Measurements from ENCODE around the gene MTM1. TPM values are rescaled to one million over a fixed set of nuclear protein-coding genes. Genes with fewer than 3 reads are reported as not detected.

MTM1 gene
- polyA plus RNA-seq, 1 donor from 2014 or later = 7.1 TPM

GRCh38 chrX:150574559-150575418, 6.4 kb downstream of the MTM1 start:
- H3K79me2 ChIP-seq (replicated peaks; ENCODE audit: insufficient read depth, low read length) = no peaks in the 10 kb centered on the region
- H3F3A ChIP-seq (ENCODE audit: insufficient read depth, low read length, poor library complexity, severe bottlenecking) = no peaks in the 10 kb centered on the region
- H3K4me2 ChIP-seq (ENCODE audit: low read length) = no peak overlapping the region

GRCh38 chrX:150575419-150575814, 7.0 kb downstream of the MTM1 start:
- H3K9ac ChIP-seq (ENCODE audit: low read length) = no peak overlapping the region
- H3K9me2 ChIP-seq (ENCODE audit: insufficient read depth, low read length) = no peaks in the 10 kb centered on the region

More at GRCh38 chrX:150574559-150575418, 6.4 kb downstream of the MTM1 start:
- no peak overlapping the region for H3K4me3 ChIP-seq (ENCODE audit: low read length)
- H3K9me3 ChIP-seq (ENCODE audit: low read length) = no peaks in the 10 kb centered on the region
- H3K36me3 ChIP-seq (ENCODE audit: insufficient read depth, low read length) = no peaks in the 10 kb centered on the region
- H3K9me2 ChIP-seq (ENCODE audit: insufficient read depth, low read length) = no peaks in the 10 kb centered on the region
- H3K27ac ChIP-seq (ENCODE audit: low read length) = no peak overlapping the region
- no peaks in the 10 kb centered on the region for H4K20me1 ChIP-seq (ENCODE audit: insufficient read depth)
- H2AFZ ChIP-seq (ENCODE audit: low read depth, low read length) = no peak overlapping the region
- H3K27me3 ChIP-seq (ENCODE audit: insufficient read depth, low read depth, low read length) = no peaks in the 10 kb centered on the region
- TF ChIP-seq RAD21 (conservative IDR thresholded peaks at IDR 0.05) = no peak
- TF ChIP-seq EZH2 (IDR thresholded peaks at IDR 0.05; ENCODE audit: borderline replicate concordance, insufficient read depth, low read length, poor library complexity, severe bottlenecking) = no peak
- no peak for TF ChIP-seq POLR2AphosphoS5 (IDR thresholded peaks at IDR 0.05)
- H3K9ac ChIP-seq (ENCODE audit: low read length) = no peak overlapping the region

More at GRCh38 chrX:150575419-150575814, 7.0 kb downstream of the MTM1 start:
- Histone ChIP-seq H3K9me3 (ENCODE audit: low read length) (no peaks in the 10 kb centered on the region), H3K36me3 (ENCODE audit: insufficient read depth, low read length) (no peaks in the 10 kb centered on the region), H3K27ac (ENCODE audit: low read length) (no peak overlapping the region), H3F3A (ENCODE audit: insufficient read depth, low read length, poor library complexity, severe bottlenecking) (no peaks in the 10 kb centered on the region), H4K20me1 (ENCODE audit: insufficient read depth) (no peaks in the 10 kb centered on the region), H2AFZ (ENCODE audit: low read depth, low read length) (no peak overlapping the region), H3K4me2 (ENCODE audit: low read length) (no peak overlapping the region), H3K27me3 (ENCODE audit: insufficient read depth, low read depth, low read length) (no peaks in the 10 kb centered on the region), H3K79me2 (replicated peaks; ENCODE audit: insufficient read depth, low read length) (no peaks in the 10 kb centered on the region), H3K4me3 (ENCODE audit: low read length) (no peak overlapping the region)
- TF ChIP-seq EP300 (conservative IDR thresholded peaks at IDR 0.05; ENCODE audit: poor library complexity, severe bottlenecking) = no peak
- no peak for TF ChIP-seq SMC3 (conservative IDR thresholded peaks at IDR 0.05; ENCODE audit: poor library complexity)
- no peak for TF ChIP-seq POLR2AphosphoS5 (IDR thresholded peaks at IDR 0.05)
- TF ChIP-seq CTCF (IDR thresholded peaks at IDR 0.05; ENCODE audit: poor library complexity, severe bottlenecking) = no peak
- no peak for TF ChIP-seq EZH2 (IDR thresholded peaks at IDR 0.05; ENCODE audit: borderline replicate concordance, insufficient read depth, low read length, poor library complexity, severe bottlenecking)
- TF ChIP-seq RAD21 (conservative IDR thresholded peaks at IDR 0.05) = no peak
- TF ChIP-seq TAF1 (IDR thresholded peaks at IDR 0.05; ENCODE audit: low read depth) = no peak
- TF ChIP-seq REST (IDR thresholded peaks at IDR 0.05; ENCODE audit: borderline replicate concordance) = no peak
- no peak for TF ChIP-seq MXI1 (conservative IDR thresholded peaks at IDR 0.05; ENCODE audit: poor library complexity, severe bottlenecking)

All from neural cell (in vitro differentiated cells).